ENCODE measurements around the gene FN1. TPM values are rescaled to one million over a fixed set of nuclear protein-coding genes. Genes with fewer than 3 reads are reported as not detected.

Gene FN1
- 9,792 and 14,508 TPM in 2 replicates for total RNA-seq

GRCh38 chr2:215435870-215436704 is at the start of gene FN1:
FN1 (minus strand) TSS chr2:215436068; CDS start chr2:215435802, 266 bp downstream.

GRCh38 chr2:215311625-215312396 is 124.1 kb downstream of the FN1 start, which contains the start of gene ATIC:
ATIC (plus strand) TSS chr2:215312059; CDS start chr2:215312143, 84 bp downstream.

Other genes starting within 250 kb of the FN1 start
- gene ATIC, start 124.0 kb downstream of the FN1 start, total RNA-seq, result 12.4 and 14.3 TPM in 2 replicates

Measured in hair follicle dermal papilla cell (primary cell).